Activated CD4-positive, alpha-beta T cell treated with anti-CD3 and anti-CD28 coated beads, Interleukin-10, Interleukin-2, amounts not matched to agents 100 ng/mL and 50 ng/mL, durations not matched to agents 16 hours and 8 hours (primary cell): ENCODE measurements around the gene MIEN1.
A peak's percentile ranks its signal among the peaks of the same experiment; 100 is the strongest.
"Not testable (repeated sequence)": the region's sequence is repeated elsewhere in the genome, so short reads cannot be mapped to it uniquely, and the experiment has no call there.

ENCODE experiments used
- DNase-seq: peaks from one replicate; pipeline ENCODE4 v3.0.0-alpha.2; 2020

The MIEN1 gene

GRCh38 chr17:39730095-39730921 is at the start of gene MIEN1:
MIEN1 (minus strand) TSS chr17:39730532; CDS start chr17:39730495, 37 bp downstream.
- DNase-seq = peak; percentile 95

- DNase-seq = peak; percentile 81
Observed at GRCh38 chr17:39777534-39778365, 47.4 kb upstream of the MIEN1 start.

GRCh38 chr17:39776252-39776651 is 45.9 kb upstream of the MIEN1 start:
- peak; percentile 61 for DNase-seq

GRCh38 chr17:39775031-39775430 is 44.7 kb upstream of the MIEN1 start:
- DNase-seq = peak; percentile 79

GRCh38 chr17:39774047-39774446 is 43.7 kb upstream of the MIEN1 start:
- peak; percentile 71 for DNase-seq

GRCh38 chr17:39772987-39773934 is 42.9 kb upstream of the MIEN1 start:
- peak; percentile 45 for DNase-seq

- peak; percentile 45 for DNase-seq
Observed at GRCh38 chr17:39772415-39772814, 42.1 kb upstream of the MIEN1 start.

GRCh38 chr17:39769974-39770587 is 39.7 kb upstream of the MIEN1 start:
- DNase-seq = peak; percentile 96

- peak; percentile 59 for DNase-seq
Observed at GRCh38 chr17:39767147-39767546, 36.8 kb upstream of the MIEN1 start.

GRCh38 chr17:39765766-39766165 is 35.4 kb upstream of the MIEN1 start:
- no peak for DNase-seq

GRCh38 chr17:39765175-39765574 is 34.8 kb upstream of the MIEN1 start:
- DNase-seq = no peak

GRCh38 chr17:39764171-39764570 is 33.8 kb upstream of the MIEN1 start:
- not testable (repeated sequence) for DNase-seq

GRCh38 chr17:39763051-39763820 is 32.9 kb upstream of the MIEN1 start:
- DNase-seq = no peak

GRCh38 chr17:39761861-39762496 is 31.6 kb upstream of the MIEN1 start:
- peak; percentile 43 for DNase-seq

GRCh38 chr17:39759204-39759603 is 28.9 kb upstream of the MIEN1 start:
- DNase-seq = no peak

GRCh38 chr17:39757931-39758873 is 27.9 kb upstream of the MIEN1 start:
- DNase-seq = peak; percentile 90

GRCh38 chr17:39757176-39757662 is 26.9 kb upstream of the MIEN1 start:
- no peak for DNase-seq

- peak; percentile 37 for DNase-seq
Observed at GRCh38 chr17:39756380-39757079, 26.2 kb upstream of the MIEN1 start.
